Naive B cell (primary cell): ENCODE results near the gene TMEM235. TPM values are rescaled to one million over a fixed set of nuclear protein-coding genes. Genes with fewer than 3 reads are reported as not detected.
A peak's percentile ranks its signal among the peaks of the same experiment; 100 is the strongest.

ENCODE experiments used
- ATAC-seq, 2 donors: fragments of 150-1000 bp; cut with Tn5 transposase; 2 replicates each; pipeline ENCODE4 v1.10.0; 2021; ENCODE audit warnings: low read depth in 2 of 2, mild to moderate bottlenecking in 2 of 2, moderate library complexity in 2 of 2
- DNase-seq: peaks from one replicate; pipeline ENCODE4 v3.0.0; 2022
- H3K27ac Mint-ChIP-seq, 6 donors: one replicate each; pipeline ENCODE4 v1.8.0; 2020 to 2022; ENCODE audit warnings: mild to moderate bottlenecking in 6 of 6, mixed read lengths in 6 of 6, moderate library complexity in 5 of 6, inconsistent platforms in 2 of 6
- H3K27me3 Mint-ChIP-seq, 3 donors: one replicate each; pipeline ENCODE4 v1.8.0; 2021 to 2022; ENCODE audit warnings: mixed read lengths in 3 of 3, mild to moderate bottlenecking in 1 of 3
- H3K36me3 Mint-ChIP-seq, 2 donors: one replicate each; pipeline ENCODE4 v1.8.0; 2020 to 2022; ENCODE audit warnings: mixed read lengths in 2 of 2, inconsistent platforms in 1 of 2, mild to moderate bottlenecking in 1 of 2
- H3K4me1 Mint-ChIP-seq, 3 donors: one replicate each; pipeline ENCODE4 v1.8.0; 2020 to 2022; ENCODE audit warnings: mixed read lengths in 3 of 3, inconsistent platforms in 1 of 3, mild to moderate bottlenecking in 1 of 3, moderate library complexity in 1 of 3
- H3K4me3 Mint-ChIP-seq, 8 donors: one replicate each; pipeline ENCODE4 v1.8.0; 2020 to 2022; ENCODE audit warnings: mild to moderate bottlenecking in 8 of 8, mixed read lengths in 8 of 8, moderate library complexity in 8 of 8, inconsistent platforms in 2 of 8
- H3K9me3 Mint-ChIP-seq, 7 donors: one replicate each; pipeline ENCODE4 v1.8.0; 2020 to 2022; ENCODE audit warnings: mixed read lengths in 7 of 7, mild to moderate bottlenecking in 5 of 7, inconsistent platforms in 2 of 7, moderate library complexity in 1 of 7
- polyA plus RNA-seq, 6 donors: library from polyadenylated mRNA; unstranded; fragments of 300-500 nt; fragmentation: Illumina TruSeq; gene quantifications; one replicate each; pipeline ENCODE4 v1.2.3, GENCODE V29; 2021; ENCODE audit warnings: low read depth in 6 of 6

Gene TMEM235
- polyA plus RNA-seq, 6 donors from 2014 or later, result not detected

DNA sequence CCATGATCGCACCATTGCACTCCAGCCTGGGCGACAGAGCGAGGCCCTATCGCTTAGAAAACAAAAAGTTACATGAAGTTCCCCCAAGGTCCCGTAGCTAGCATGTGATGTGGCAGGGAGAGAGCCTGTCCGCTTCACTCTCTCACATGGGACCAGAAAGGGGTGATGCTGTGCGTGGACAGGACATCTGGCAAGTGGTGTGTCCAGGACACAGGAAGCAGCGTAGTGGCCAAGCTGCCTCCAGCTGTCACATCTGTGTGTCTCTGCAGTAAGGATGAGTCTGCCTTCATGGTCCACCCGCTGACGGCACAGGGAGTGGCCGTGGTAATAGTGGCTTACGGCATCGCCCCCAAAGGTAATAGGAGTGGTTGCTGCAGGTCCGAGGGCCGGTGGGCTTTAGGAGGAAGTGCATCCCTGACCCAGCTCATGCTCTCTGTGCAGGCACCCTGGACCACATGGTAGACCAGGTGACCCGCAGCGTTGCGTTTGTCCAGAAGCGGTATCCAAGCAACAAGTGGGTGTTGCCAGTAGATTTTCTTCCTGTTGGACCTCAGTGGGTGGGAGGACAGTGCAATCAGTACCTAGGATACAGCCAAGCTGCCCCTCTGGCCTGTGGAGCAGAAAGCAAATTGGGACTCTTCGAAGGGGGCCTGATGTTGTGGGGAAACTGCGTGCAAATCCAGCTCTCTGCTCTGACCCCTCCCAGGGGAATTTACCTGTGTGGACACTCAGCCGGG is 26.9 kb upstream of the TMEM235 start:
- Mint-ChIP-seq H3K27me3 (no peaks in the 10 kb centered on the region), H3K27ac (peak overlapping the region in 1 of 6 donors; percentile 14), H3K4me1 (no peaks in the 10 kb centered on the region), H3K4me3 (no peak overlapping the region), H3K36me3 (no peaks in the 10 kb centered on the region), H3K9me3 (no peaks in the 10 kb centered on the region)
- DNase-seq (no peak), ATAC-seq (no peak)

DNA sequence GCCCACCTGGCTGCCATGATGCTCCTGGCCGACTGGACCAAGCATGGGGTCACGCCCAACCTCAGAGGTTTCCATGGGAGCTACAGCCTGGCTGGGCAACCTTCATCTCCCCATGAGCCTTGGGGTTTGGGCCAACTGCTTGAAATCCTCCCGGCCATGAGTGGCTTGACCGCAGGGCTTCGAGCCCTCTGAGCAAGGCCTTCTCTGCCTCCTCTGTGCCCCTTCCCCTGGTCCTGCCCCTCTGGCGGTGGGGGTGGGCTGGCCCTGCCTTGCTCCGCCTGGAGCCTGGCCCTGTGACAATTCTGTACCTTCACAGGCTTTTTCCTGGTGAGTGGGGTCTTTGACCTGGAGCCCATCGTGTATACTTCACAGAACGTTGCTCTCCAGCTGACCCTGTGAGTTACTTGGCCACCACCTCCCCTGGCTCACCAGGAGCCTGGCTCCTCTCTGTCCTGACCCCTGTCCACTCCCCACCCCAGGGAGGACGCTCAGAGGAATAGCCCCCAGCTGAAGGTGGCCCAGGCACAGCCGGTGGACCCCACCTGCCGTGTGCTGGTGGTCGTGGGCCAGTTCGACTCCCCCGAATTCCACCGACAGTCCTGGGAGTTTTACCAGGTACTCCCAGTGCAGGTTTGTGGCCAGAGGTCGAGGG is 26.2 kb upstream of the TMEM235 start:
- Mint-ChIP-seq H3K27ac (no peak overlapping the region), H3K27me3 (no peaks in the 10 kb centered on the region), H3K4me3 (no peak overlapping the region), H3K9me3 (no peaks in the 10 kb centered on the region), H3K4me1 (no peaks in the 10 kb centered on the region), H3K36me3 (no peaks in the 10 kb centered on the region)
- ATAC-seq (no peak), DNase-seq (no peak)

DNA sequence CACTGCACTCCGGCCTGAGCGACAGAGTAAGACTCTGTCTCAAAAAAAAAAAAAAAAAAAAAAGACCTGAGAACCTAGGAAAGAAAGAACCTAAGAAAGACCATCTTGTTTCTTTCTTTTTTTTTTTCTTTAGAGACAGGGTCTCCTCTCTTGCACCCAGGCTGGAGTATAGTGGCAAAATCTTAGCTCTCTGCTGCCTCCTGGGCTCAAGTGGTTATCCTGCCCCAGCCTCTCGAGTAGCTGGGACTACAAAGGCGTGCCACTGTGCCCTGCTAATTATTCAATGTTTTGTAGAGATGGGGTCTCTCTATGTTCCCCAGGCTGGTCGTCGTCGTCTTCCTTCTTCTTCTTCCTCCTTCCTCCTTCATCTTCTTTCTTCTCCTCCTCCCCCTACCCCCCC is 25.1 kb upstream of the TMEM235 start:
- ATAC-seq, result no peak
- peak overlapping the region in 1 of 6 donors; percentile 76 for H3K27ac Mint-ChIP-seq
- H3K4me1 Mint-ChIP-seq, result no peaks in the 10 kb centered on the region
- DNase-seq, result no peak
- H3K27me3 Mint-ChIP-seq, result no peaks in the 10 kb centered on the region
- H3K4me3 Mint-ChIP-seq, result no peak overlapping the region
- H3K9me3 Mint-ChIP-seq, result no peaks in the 10 kb centered on the region
- no peaks in the 10 kb centered on the region for H3K36me3 Mint-ChIP-seq

DNA sequence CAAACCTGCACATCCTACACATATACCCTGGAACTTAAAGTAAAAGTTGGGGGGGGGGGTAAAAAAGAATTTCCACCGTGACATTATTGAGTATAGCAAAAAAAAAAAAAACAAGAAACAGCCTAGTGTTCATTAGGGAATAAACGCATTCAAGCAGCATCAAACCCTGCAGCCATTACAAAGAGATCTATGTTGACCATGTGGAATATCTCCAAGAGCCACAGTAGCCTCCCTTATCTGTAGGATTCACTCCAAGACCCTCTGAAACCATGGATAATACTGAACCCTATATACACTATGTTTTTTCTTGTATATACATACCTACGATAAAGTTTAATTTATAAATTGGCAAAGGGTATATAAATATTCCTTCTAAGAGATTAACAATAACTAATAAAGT is 22.9 kb upstream of the TMEM235 start:
- Mint-ChIP-seq H3K9me3 (no peaks in the 10 kb centered on the region), H3K27me3 (no peaks in the 10 kb centered on the region), H3K4me3 (no peak overlapping the region), H3K36me3 (no peaks in the 10 kb centered on the region), H3K27ac (no peak overlapping the region), H3K4me1 (peaks cover 0 to 4% (median 1%) of the 10 kb centered on the region in 3 donors)
- DNase-seq (no peak), ATAC-seq (no peak)

DNA sequence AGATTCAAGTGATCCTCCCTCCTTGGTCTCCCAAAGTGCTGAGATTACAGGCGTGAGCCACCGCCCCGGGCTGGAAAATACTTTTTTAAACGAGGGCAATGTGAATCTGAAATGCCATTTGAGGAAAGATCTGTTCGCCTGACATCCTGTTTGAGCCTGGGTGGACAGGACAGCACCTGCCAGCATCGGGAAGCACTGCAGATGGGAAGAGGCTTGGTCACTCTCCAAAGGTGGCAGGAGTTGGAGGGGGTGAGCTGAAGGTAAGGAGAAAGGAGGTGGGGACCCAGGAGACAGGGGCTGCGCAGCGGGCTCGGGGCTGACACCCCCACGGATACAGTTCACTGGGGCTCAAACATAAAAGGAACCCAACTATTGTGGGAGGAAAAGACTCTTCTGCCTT is 21.3 kb upstream of the TMEM235 start:
- no peak for DNase-seq
- no peak overlapping the region for H3K27ac Mint-ChIP-seq
- ATAC-seq, result no peak
- H3K9me3 Mint-ChIP-seq, result no peaks in the 10 kb centered on the region
- peaks cover 4 to 8% (median 6%) of the 10 kb centered on the region in 3 donors for H3K4me1 Mint-ChIP-seq
- H3K27me3 Mint-ChIP-seq, result no peaks in the 10 kb centered on the region
- no peak overlapping the region for H3K4me3 Mint-ChIP-seq
- no peaks in the 10 kb centered on the region for H3K36me3 Mint-ChIP-seq

DNA sequence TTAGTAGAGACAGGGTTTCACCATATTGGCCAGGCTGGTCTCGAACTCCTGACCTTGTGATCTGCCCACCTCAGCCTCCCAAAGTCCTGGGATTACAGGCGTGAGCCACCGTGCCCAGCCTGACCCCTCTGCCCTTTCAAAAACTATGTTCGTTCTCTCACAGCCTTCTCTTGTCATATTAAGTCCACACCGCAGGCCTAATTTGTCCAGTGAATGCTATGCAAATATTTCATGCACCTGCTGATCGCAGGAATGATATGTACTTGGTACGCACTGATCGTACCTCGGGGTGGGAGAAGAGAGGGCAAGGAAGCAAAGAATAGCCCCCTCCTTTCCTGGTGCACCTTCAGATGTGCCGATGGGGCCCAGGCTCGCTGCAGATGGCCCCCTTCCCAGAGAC is 20.4 kb upstream of the TMEM235 start:
- Mint-ChIP-seq H3K4me3 (no peak overlapping the region), H3K27ac (no peak overlapping the region), H3K4me1 (peaks cover 4 to 8% (median 6%) of the 10 kb centered on the region in 3 donors), H3K9me3 (no peaks in the 10 kb centered on the region), H3K27me3 (no peaks in the 10 kb centered on the region), H3K36me3 (no peaks in the 10 kb centered on the region)
- no peak for ATAC-seq
- DNase-seq, result no peak

DNA sequence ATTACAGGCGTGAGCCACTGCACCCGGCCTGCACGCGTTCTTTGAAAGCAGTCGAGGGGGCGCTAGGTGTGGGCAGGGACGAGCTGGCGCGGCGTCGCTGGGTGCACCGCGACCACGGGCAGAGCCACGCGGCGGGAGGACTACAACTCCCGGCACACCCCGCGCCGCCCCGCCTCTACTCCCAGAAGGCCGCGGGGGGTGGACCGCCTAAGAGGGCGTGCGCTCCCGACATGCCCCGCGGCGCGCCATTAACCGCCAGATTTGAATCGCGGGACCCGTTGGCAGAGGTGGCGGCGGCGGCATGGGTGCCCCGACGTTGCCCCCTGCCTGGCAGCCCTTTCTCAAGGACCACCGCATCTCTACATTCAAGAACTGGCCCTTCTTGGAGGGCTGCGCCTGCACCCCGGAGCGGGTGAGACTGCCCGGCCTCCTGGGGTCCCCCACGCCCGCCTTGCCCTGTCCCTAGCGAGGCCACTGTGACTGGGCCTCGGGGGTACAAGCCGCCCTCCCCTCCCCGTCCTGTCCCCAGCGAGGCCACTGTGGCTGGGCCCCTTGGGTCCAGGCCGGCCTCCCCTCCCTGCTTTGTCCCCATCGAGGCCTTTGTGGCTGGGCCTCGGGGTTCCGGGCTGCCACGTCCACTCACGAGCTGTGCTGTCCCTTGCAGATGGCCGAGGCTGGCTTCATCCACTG is 17.3 kb upstream of the TMEM235 start, which contains the start of gene BIRC5:
Gene BIRC5, plus strand, starts transcription at position 238 of the 690 bp plus-strand sequence. Its CDS starts 64 bp downstream, at position 302.
- Mint-ChIP-seq H3K27ac (no peak within 1 kb of the TSS), H3K9me3 (no peaks in the 10 kb centered on the region), H3K4me1 (peaks cover 4 to 8% (median 6%) of the 10 kb centered on the region in 3 donors)

DNA sequence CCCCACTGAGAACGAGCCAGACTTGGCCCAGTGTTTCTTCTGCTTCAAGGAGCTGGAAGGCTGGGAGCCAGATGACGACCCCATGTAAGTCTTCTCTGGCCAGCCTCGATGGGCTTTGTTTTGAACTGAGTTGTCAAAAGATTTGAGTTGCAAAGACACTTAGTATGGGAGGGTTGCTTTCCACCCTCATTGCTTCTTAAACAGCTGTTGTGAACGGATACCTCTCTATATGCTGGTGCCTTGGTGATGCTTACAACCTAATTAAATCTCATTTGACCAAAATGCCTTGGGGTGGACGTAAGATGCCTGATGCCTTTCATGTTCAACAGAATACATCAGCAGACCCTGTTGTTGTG is 16.7 kb upstream of the TMEM235 start:
- Mint-ChIP-seq H3K4me1 (peaks cover 4 to 8% (median 6%) of the 10 kb centered on the region in 3 donors), H3K4me3 (peak overlapping the region in 7 of 8 donors; percentile 57 to 85 (median 76)), H3K27ac (no peak overlapping the region), H3K36me3 (no peaks in the 10 kb centered on the region), H3K9me3 (no peaks in the 10 kb centered on the region), H3K27me3 (no peaks in the 10 kb centered on the region)
- ATAC-seq (no peak), DNase-seq (no peak)

More for the DNA sequence above, 17.3 kb upstream of the TMEM235 start, which contains the start of gene BIRC5:
- DNase-seq (peak; percentile 86), ATAC-seq (peak; percentile 100)
- H3K4me3 Mint-ChIP-seq, result peak within 1 kb of the TSS in 7 of 8 donors; percentile 57 to 85 (median 76)
- no peaks in the 10 kb centered on the region for H3K36me3 Mint-ChIP-seq
- no peaks in the 10 kb centered on the region for H3K27me3 Mint-ChIP-seq

DNA sequence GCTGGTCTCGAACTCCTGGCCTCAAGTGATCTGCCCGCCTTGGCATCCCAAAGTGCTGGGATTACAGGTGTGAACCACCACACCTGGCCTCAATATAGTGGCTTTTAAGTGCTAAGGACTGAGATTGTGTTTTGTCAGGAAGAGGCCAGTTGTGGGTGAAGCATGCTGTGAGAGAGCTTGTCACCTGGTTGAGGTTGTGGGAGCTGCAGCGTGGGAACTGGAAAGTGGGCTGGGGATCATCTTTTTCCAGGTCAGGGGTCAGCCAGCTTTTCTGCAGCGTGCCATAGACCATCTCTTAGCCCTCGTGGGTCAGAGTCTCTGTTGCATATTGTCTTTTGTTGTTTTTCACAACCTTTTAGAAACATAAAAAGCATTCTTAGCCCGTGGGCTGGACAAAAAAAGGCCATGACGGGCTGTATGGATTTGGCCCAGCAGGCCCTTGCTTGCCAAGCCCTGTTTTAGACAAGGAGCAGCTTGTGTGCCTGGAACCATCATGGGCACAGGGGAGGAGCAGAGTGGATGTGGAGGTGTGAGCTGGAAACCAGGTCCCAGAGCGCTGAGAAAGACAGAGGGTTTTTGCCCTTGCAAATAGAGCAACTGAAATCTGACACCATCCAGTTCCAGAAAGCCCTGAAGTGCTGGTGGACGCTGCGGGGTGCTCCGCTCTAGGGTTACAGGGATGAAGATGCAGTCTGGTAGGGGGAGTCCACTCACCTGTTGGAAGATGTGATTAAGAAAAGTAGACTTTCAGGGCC is 11.9 kb upstream of the TMEM235 start:
- no peak for ATAC-seq
- Mint-ChIP-seq H3K27ac (peak overlapping the region in 1 of 6 donors; percentile 58), H3K27me3 (no peaks in the 10 kb centered on the region), H3K36me3 (no peaks in the 10 kb centered on the region), H3K9me3 (no peaks in the 10 kb centered on the region), H3K4me3 (peak overlapping the region in 1 of 8 donors; percentile 43), H3K4me1 (peaks cover 0 to 2% (median under 1%) of the 10 kb centered on the region in 3 donors)
- DNase-seq, result no peak

DNA sequence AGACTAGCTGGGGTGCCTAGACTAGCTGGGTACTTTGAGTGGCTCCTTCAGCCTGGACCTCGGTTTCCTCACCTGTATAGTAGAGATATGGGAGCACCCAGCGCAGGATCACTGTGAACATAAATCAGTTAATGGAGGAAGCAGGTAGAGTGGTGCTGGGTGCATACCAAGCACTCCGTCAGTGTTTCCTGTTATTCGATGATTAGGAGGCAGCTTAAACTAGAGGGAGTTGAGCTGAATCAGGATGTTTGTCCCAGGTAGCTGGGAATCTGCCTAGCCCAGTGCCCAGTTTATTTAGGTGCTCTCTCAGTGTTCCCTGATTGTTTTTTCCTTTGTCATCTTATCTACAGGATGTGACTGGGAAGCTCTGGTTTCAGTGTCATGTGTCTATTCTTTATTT is 8.4 kb upstream of the TMEM235 start:
- Mint-ChIP-seq H3K27me3 (peaks cover 8 to 17% (median 11%) of the 10 kb centered on the region in 3 donors), H3K4me3 (no peak overlapping the region), H3K9me3 (no peaks in the 10 kb centered on the region), H3K27ac (no peak overlapping the region), H3K36me3 (no peaks in the 10 kb centered on the region), H3K4me1 (peaks cover 0 to 5% (median 0%) of the 10 kb centered on the region in 3 donors)
- DNase-seq (no peak), ATAC-seq (no peak)

DNA sequence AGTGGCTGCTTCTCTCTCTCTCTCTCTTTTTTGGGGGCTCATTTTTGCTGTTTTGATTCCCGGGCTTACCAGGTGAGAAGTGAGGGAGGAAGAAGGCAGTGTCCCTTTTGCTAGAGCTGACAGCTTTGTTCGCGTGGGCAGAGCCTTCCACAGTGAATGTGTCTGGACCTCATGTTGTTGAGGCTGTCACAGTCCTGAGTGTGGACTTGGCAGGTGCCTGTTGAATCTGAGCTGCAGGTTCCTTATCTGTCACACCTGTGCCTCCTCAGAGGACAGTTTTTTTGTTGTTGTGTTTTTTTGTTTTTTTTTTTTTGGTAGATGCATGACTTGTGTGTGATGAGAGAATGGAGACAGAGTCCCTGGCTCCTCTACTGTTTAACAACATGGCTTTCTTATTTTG is 7.7 kb upstream of the TMEM235 start:
- DNase-seq (no peak), ATAC-seq (no peak)
- peaks cover 8 to 22% (median 15%) of the 10 kb centered on the region in 3 donors for H3K27me3 Mint-ChIP-seq
- H3K4me1 Mint-ChIP-seq, result peaks cover 0 to 5% (median 0%) of the 10 kb centered on the region in 3 donors
- H3K4me3 Mint-ChIP-seq, result no peak overlapping the region
- no peaks in the 10 kb centered on the region for H3K36me3 Mint-ChIP-seq
- no peaks in the 10 kb centered on the region for H3K9me3 Mint-ChIP-seq
- peak overlapping the region in 1 of 6 donors; percentile 82 for H3K27ac Mint-ChIP-seq

DNA sequence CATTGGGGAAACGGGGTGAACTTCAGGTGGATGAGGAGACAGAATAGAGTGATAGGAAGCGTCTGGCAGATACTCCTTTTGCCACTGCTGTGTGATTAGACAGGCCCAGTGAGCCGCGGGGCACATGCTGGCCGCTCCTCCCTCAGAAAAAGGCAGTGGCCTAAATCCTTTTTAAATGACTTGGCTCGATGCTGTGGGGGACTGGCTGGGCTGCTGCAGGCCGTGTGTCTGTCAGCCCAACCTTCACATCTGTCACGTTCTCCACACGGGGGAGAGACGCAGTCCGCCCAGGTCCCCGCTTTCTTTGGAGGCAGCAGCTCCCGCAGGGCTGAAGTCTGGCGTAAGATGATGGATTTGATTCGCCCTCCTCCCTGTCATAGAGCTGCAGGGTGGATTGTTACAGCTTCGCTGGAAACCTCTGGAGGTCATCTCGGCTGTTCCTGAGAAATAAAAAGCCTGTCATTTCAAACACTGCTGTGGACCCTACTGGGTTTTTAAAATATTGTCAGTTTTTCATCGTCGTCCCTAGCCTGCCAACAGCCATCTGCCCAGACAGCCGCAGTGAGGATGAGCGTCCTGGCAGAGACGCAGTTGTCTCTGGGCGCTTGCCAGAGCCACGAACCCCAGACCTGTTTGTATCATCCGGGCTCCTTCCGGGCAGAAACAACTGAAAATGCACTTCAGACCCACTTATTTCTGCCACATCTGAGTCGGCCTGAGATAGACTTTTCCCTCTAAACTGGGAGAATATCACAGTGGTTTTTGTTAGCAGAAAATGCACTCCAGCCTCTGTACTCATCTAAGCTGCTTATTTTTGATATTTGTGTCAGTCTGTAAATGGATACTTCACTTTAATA is 7.0 kb upstream of the TMEM235 start:
- no peak for ATAC-seq
- peaks cover 0 to 5% (median 0%) of the 10 kb centered on the region in 3 donors for H3K4me1 Mint-ChIP-seq
- DNase-seq, result no peak
- H3K4me3 Mint-ChIP-seq, result no peak overlapping the region
- H3K27ac Mint-ChIP-seq, result no peak overlapping the region
- peaks cover 8 to 29% (median 15%) of the 10 kb centered on the region in 3 donors for H3K27me3 Mint-ChIP-seq
- H3K36me3 Mint-ChIP-seq, result no peaks in the 10 kb centered on the region
- H3K9me3 Mint-ChIP-seq, result no peaks in the 10 kb centered on the region
